HepG2 (cell line): ENCODE data around the gene DCAKD. TPM values are rescaled to one million over a fixed set of nuclear protein-coding genes. Genes with fewer than 3 reads are reported as not detected.

ENCODE experiments used
- CEBPZ ChIP-seq: IDR thresholded peaks from 2 replicates; pipeline ENCODE4 v1.6.1; 2012; ENCODE audit warnings: low read length, improper control_type of control experiment
- FOXA1 ChIP-seq, 2 experiments: fragments of 450-650 bp in 1 of 2; sonication (generic) in 1 of 2; formaldehyde crosslinking in 1 of 2; IDR thresholded peaks; 2 replicates each; pipeline versions ENCODE4 v1.4.0 to v1.6.1; 2016 to 2020; ENCODE audit warnings: missing genetic modification reagents in 1 of 2
- HNF4A ChIP-seq: sonication (generic); formaldehyde crosslinking; IDR thresholded peaks from 2 replicates; pipeline ENCODE4 v1.4.0; 2020; ENCODE audit warnings: missing genetic modification reagents
- HNF4G ChIP-seq, 2 experiments: sonication (generic) in 1 of 2; formaldehyde crosslinking in 1 of 2; IDR thresholded peaks; 2 replicates each; pipeline versions ENCODE4 v1.4.0 to v1.6.1; 2011 to 2020; ENCODE audit warnings: borderline replicate concordance in 2 of 2, low read depth in 2 of 2, mild to moderate bottlenecking in 2 of 2, low read length in 1 of 2, missing genetic modification reagents in 1 of 2, moderate library complexity in 1 of 2
- HOXA3 ChIP-seq: sonication (generic); formaldehyde crosslinking; IDR thresholded peaks from 2 replicates; pipeline ENCODE4 v1.5.0; 2020; ENCODE audit warnings: missing genetic modification reagents
- LCORL ChIP-seq, 2 experiments: fragments of 450-650 bp in 1 of 2; sonication (generic) in 1 of 2; formaldehyde crosslinking in 1 of 2; IDR thresholded peaks; 2 replicates each; pipeline versions ENCODE4 v1.5.0 to v1.6.1; 2017 to 2020; ENCODE audit warnings: antibody characterized with exemption in 1 of 2, missing genetic modification reagents in 1 of 2
- NFATC3 ChIP-seq: sonication (generic); formaldehyde crosslinking; IDR thresholded peaks from 2 replicates; pipeline ENCODE4 v1.5.1; 2020; ENCODE audit warnings: mild to moderate bottlenecking, missing genetic modification reagents
- PHB2 ChIP-seq: fragments of 450-650 bp; IDR thresholded peaks from 2 replicates; pipeline ENCODE4 v1.6.1; 2018; ENCODE audit not compliant: partially characterized antibody
- PRDM10 ChIP-seq: sonication (generic); formaldehyde crosslinking; IDR thresholded peaks from 2 replicates; pipeline ENCODE4 v1.4.0; 2020; ENCODE audit warnings: low read depth, missing genetic modification reagents
- SKI ChIP-seq: fragments of 450-650 bp; IDR thresholded peaks from one replicate; pipeline ENCODE4 v1.6.1; 2018; ENCODE audit warnings: mild to moderate bottlenecking; ENCODE audit not compliant: partially characterized antibody
- SOX13 ChIP-seq, 3 experiments: fragments of 450-650 bp in 1 of 3; sonication (generic) in 1 of 3; formaldehyde crosslinking in 1 of 3; IDR thresholded peaks in 2 of 3; conservative IDR thresholded peaks in 1 of 3; 2 replicates each; pipeline versions ENCODE4 v1.5.0 to v1.6.1; 2016 to 2020; ENCODE audit warnings: antibody characterized with exemption in 1 of 3, mild to moderate bottlenecking in 1 of 3, missing compliant biosample characterization in 1 of 3, missing genetic modification reagents in 1 of 3, moderate library complexity in 1 of 3
- TFDP2 ChIP-seq: sonication (generic); formaldehyde crosslinking; IDR thresholded peaks from 2 replicates; pipeline ENCODE4 v1.4.0; 2020; ENCODE audit warnings: missing genetic modification reagents
- ZBTB38 ChIP-seq: sonication (generic); formaldehyde crosslinking; IDR thresholded peaks from 2 replicates; pipeline ENCODE4 v1.5.1; 2020; ENCODE audit warnings: mild to moderate bottlenecking, missing genetic modification reagents
- ZBTB7B ChIP-seq: sonication (generic); formaldehyde crosslinking; IDR thresholded peaks from 2 replicates; pipeline ENCODE4 v1.4.0; 2020; ENCODE audit warnings: missing genetic modification reagents
- ZFY ChIP-seq: sonication (generic); formaldehyde crosslinking; IDR thresholded peaks from 2 replicates; pipeline ENCODE4 v1.4.0; 2020; ENCODE audit warnings: missing genetic modification reagents
- ZNF205 ChIP-seq: IDR thresholded peaks from 2 replicates; pipeline ENCODE4 v1.6.1; 2018; ENCODE audit warnings: missing biosample characterization, missing genetic modification reagents
- ZNF263 ChIP-seq: sonication (generic); formaldehyde crosslinking; IDR thresholded peaks from 2 replicates; pipeline ENCODE4 v1.4.0; 2020; ENCODE audit warnings: missing genetic modification reagents
- ZNF460 ChIP-seq: sonication (generic); formaldehyde crosslinking; IDR thresholded peaks from 2 replicates; pipeline ENCODE4 v1.5.1; 2020; ENCODE audit warnings: missing genetic modification reagents, mild to moderate bottlenecking, borderline replicate concordance
- polyA plus RNA-seq, 8 experiments: library from polyadenylated mRNA; depleted of rRNA in 3 of 8; stranded (reverse) in 7 of 8; unstranded in 1 of 8; fragments of >200 nt; fragmentation: Illumina TruSeq in 4 of 8; extraction: Trizol in 4 of 8; gene quantifications; 2 replicates each; pipeline versions ENCODE4 v1.2.1 to v1.2.3, GENCODE V29; 2011 to 2016; ENCODE audit warnings: low read depth in 4 of 8, missing spikeins in 1 of 8, mixed read lengths in 1 of 8; ENCODE audit not compliant: insufficient read depth in 1 of 8
- total RNA-seq, 5 experiments: library from RNA; depleted of rRNA; stranded (reverse); fragments of >200 nt; fragmentation: Illumina TruSeq; extraction: Trizol; gene quantifications; 2 replicates each; pipeline ENCODE4 v1.2.3, GENCODE V29; 2016; ENCODE audit warnings: low read depth in 1 of 5
- TF ChIP-seq, protein P1 (sequence below): sonication (generic); formaldehyde crosslinking; IDR thresholded peaks from 2 replicates; pipeline ENCODE4 v1.4.0; 2020; ENCODE audit warnings: missing genetic modification reagents, borderline replicate concordance

The DCAKD gene
- total and polyA plus RNA-seq, 2 of the 13 experiments (the other 11 are each of a cell fraction or from before 2014, with no cell fraction given): 25.9 to 29.2 TPM

GRCh38 chr17:45030733-45031132 is 20.7 kb downstream of the DCAKD start (continued):
- no peak for TF ChIP-seq CEBPZ
- TF ChIP-seq ZBTB38 (CRISPR knock-in tag): peak; percentile 60; the same call in 1 of the 2 replicates
- TF ChIP-seq ZFY (CRISPR knock-in tag): peak; percentile 38; the same call in 1 of the 2 replicates
- TF ChIP-seq PRDM10: peak; percentile 52; the same call in 1 of the 2 replicates
- no peak for TF ChIP-seq LCORL (IDR thresholded peaks at IDR 0.05)
- peak; percentile 48; the same call in 1 of the 2 replicates for TF ChIP-seq LCORL (CRISPR knock-in tag; IDR thresholded peaks at IDR 0.05)
- TF ChIP-seq FOXA1 (IDR thresholded peaks at IDR 0.05): no peak
- peak; percentile 90 for TF ChIP-seq FOXA1 (CRISPR knock-in tag; IDR thresholded peaks at IDR 0.05)
- TF ChIP-seq ZNF263: peak; percentile 55
- TF ChIP-seq HNF4A (CRISPR knock-in tag): peak; percentile 52; the same call in 1 of the 2 replicates
- peak; percentile 84 for TF ChIP-seq ZBTB7B
- no peak for TF ChIP-seq SOX13 (IDR thresholded peaks at IDR 0.05)
- peak in 1 of 2 experiments; percentile 20; a peak in 1 of 4 replicates for TF ChIP-seq SOX13 (CRISPR knock-in tag; conservative IDR thresholded peaks at IDR 0.05 in 1 of 2, IDR thresholded peaks at IDR 0.05 in 1 of 2)
- TF ChIP-seq PHB2: no peak
- TF ChIP-seq ZNF205 (CRISPR knock-in tag): peak; percentile 42; the same call in 1 of the 2 replicates
- 0 out of 2 replicates have a peak, but pooled peaks have one; percentile 27 for TF ChIP-seq TFDP2
- TF ChIP-seq HNF4G (IDR thresholded peaks at IDR 0.05; ENCODE audit: borderline replicate concordance, low read depth, low read length): 0 out of 2 replicates have a peak, but pooled peaks have one; percentile 5
- no peak for TF ChIP-seq HNF4G (CRISPR knock-in tag; IDR thresholded peaks at IDR 0.05; ENCODE audit: borderline replicate concordance, low read depth)
- TF ChIP-seq, protein P1, sequence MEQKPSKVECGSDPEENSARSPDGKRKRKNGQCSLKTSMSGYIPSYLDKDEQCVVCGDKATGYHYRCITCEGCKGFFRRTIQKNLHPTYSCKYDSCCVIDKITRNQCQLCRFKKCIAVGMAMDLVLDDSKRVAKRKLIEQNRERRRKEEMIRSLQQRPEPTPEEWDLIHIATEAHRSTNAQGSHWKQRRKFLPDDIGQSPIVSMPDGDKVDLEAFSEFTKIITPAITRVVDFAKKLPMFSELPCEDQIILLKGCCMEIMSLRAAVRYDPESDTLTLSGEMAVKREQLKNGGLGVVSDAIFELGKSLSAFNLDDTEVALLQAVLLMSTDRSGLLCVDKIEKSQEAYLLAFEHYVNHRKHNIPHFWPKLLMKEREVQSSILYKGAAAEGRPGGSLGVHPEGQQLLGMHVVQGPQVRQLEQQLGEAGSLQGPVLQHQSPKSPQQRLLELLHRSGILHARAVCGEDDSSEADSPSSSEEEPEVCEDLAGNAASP (CRISPR knock-in tag): peak; percentile 72; the same call in 1 of the 2 replicates
- peak; percentile 72; the same call in 1 of the 2 replicates for TF ChIP-seq HOXA3 (CRISPR knock-in tag)
- no peak for TF ChIP-seq SKI
- no peak for TF ChIP-seq NFATC3
- peak; percentile 13; the same call in 1 of the 2 replicates for TF ChIP-seq ZNF460 (CRISPR knock-in tag)
